SKM-1 (cell line): Measurements from ENCODE around the gene MAF.

Source experiments
- DNase-seq: peaks from one replicate; lab custom pipeline; 2025; ENCODE audit not compliant: unreplicated experiment; lab: John Stamatoyannopoulos, UW

Gene MAF

GRCh38 chr16:79613009-79613408, 12.5 kb upstream of the MAF start:
- DNase-seq = no peak

GRCh38 chr16:79612207-79612606, 11.7 kb upstream of the MAF start:
- DNase-seq = no peak

GRCh38 chr16:79610771-79611170, 10.2 kb upstream of the MAF start:
- DNase-seq = no peak

- no peak for DNase-seq
Measured at GRCh38 chr16:79609861-79610260, 9.3 kb upstream of the MAF start.

- DNase-seq = no peak
Measured at GRCh38 chr16:79608976-79609375, 8.4 kb upstream of the MAF start.

- no peak for DNase-seq
Measured at GRCh38 chr16:79607587-79607986, 7.0 kb upstream of the MAF start.

GRCh38 chr16:79605999-79606398, 5.5 kb upstream of the MAF start:
- no peak for DNase-seq

- no peak for DNase-seq
Measured at GRCh38 chr16:79603055-79603454, 2.5 kb upstream of the MAF start.

- no peak for DNase-seq
Measured at GRCh38 chr16:79602628-79603014, 2.1 kb upstream of the MAF start.

- DNase-seq = no peak
Measured at GRCh38 chr16:79601931-79602627, 1.5 kb upstream of the MAF start.

- no peak for DNase-seq
Measured at GRCh38 chr16:79601092-79601930, 774 bp upstream of the MAF start.

- no peak for DNase-seq
Measured at GRCh38 chr16:79599837-79600637, 500 bp downstream of the MAF start.

GRCh38 chr16:79599256-79599836, 1.2 kb downstream of the MAF start:
- DNase-seq = no peak

- no peak for DNase-seq
Measured at GRCh38 chr16:79598348-79599181, 2.0 kb downstream of the MAF start.

- no peak for DNase-seq
Measured at GRCh38 chr16:79598063-79598347, 2.5 kb downstream of the MAF start.

- DNase-seq = no peak
Measured at GRCh38 chr16:79597277-79598062, 3.1 kb downstream of the MAF start.

- no peak for DNase-seq
Measured at GRCh38 chr16:79595931-79596450, 4.5 kb downstream of the MAF start.

GRCh38 chr16:79595231-79595641, 5.3 kb downstream of the MAF start:
- no peak for DNase-seq

GRCh38 chr16:79593754-79594153, 6.8 kb downstream of the MAF start:
- no peak for DNase-seq

GRCh38 chr16:79593074-79593531, 7.4 kb downstream of the MAF start:
- no peak for DNase-seq
